Right ventricle myocardium inferior (tissue), 1 donor: ENCODE data around the gene NPAS4. TPM values are rescaled to one million over a fixed set of nuclear protein-coding genes. Genes with fewer than 3 reads are reported as not detected.
"Not testable (repeated sequence)": the region's sequence is repeated elsewhere in the genome, so short reads cannot be mapped to it uniquely, and the experiment has no call there.

Experiments used
- ATAC-seq: fragments of 200-7000 bp; cut with Tn5 transposase; one replicate; pipeline ENCODE4 v1.9.1; 2020; ENCODE audit warnings: mild to moderate bottlenecking, moderate library complexity
- DNase-seq: peaks from one replicate; pipeline ENCODE4 v3.0.0; 2021; ENCODE audit errors: missing footprints
- intact Hi-C: fragments of 100-400 bp; cut with DNase I; formaldehyde crosslinking; loops from one replicate; pipeline ENCODE4 v1.11.0; 2022
- total RNA-seq: library from RNA; stranded (reverse); fragmentation: NEBNext Ultra II Directional; extraction: Animal tissue kit (Norgen Biotek cat#: 25700); gene quantifications from one replicate; pipeline ENCODE4 v1.2.1, GENCODE V29; 2021
- donor health status: DM: no; HTN: yes; CAD: no; lungs with severe emphysema.

The NPAS4 gene
- total RNA-seq, 1 donor from 2014 or later, result not detected

DNA sequence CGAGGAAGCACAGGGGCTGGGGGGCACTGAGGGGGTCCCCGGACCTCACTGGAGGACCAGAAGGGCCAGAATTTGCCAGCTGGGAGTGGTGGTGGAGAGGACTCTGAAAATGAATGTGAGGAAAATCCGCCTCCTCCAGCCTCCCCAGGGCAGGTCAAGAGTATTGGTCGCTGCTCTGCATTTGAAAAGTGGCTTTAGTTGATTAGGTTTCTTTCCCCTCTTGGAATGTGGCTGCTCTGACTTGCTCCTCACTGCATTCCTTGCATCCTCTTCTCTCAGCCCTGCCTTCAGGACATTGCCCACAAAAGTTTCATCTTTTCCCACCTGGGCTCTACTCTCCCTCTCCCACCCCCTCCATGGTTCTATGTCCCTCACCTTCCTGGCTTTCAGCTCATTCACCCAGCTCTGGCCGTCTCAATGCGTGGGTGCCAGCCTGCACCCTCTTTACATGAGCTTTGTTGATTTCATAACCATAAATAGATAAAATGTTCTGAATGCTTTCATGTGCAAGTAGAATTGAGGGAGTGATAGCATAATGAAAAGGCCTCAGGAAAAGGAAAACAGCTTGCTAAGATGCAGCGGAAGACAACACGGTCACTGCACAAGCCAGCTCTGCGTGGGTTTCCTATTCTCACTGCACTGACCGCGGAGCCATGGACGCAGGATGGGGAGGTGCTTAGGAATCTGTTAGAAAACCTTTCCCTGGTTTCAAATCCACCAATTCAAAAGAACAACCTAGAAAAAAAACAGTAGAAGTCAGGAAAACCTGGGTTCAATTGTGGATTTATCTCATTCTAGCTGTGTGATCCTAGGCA, 6.5 kb upstream of the NPAS4 start:
- DNase-seq, result no peak
- intact Hi-C loops, result no loop called here
- no peak for ATAC-seq

DNA sequence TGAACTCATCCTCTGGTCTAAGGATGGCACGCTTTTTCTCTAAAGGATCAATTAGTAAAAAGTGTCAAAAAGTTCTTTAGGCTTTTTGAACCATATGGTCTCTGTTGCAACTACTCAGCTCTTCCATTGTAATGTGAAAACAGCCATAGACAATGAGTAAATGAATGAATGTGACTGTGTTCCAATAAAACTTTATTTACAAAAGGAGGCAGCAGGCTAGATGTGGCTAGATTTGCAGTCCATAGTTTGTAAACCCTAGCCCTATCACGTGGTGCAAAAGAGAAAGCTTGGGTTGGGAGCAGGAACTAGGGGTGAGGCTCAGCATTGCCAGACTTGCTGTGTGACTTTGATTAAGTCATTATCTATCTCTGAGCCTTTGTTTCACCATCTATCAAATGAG, 5.4 kb upstream of the NPAS4 start:
- DNase-seq (no peak), ATAC-seq (no peak)
- intact Hi-C loops, result no loop called here

GRCh38 chr11:66417000-66417399, 3.8 kb upstream of the NPAS4 start:
- DNase-seq (no peak), ATAC-seq (no peak)
- intact Hi-C loops, result no loop called here

DNA sequence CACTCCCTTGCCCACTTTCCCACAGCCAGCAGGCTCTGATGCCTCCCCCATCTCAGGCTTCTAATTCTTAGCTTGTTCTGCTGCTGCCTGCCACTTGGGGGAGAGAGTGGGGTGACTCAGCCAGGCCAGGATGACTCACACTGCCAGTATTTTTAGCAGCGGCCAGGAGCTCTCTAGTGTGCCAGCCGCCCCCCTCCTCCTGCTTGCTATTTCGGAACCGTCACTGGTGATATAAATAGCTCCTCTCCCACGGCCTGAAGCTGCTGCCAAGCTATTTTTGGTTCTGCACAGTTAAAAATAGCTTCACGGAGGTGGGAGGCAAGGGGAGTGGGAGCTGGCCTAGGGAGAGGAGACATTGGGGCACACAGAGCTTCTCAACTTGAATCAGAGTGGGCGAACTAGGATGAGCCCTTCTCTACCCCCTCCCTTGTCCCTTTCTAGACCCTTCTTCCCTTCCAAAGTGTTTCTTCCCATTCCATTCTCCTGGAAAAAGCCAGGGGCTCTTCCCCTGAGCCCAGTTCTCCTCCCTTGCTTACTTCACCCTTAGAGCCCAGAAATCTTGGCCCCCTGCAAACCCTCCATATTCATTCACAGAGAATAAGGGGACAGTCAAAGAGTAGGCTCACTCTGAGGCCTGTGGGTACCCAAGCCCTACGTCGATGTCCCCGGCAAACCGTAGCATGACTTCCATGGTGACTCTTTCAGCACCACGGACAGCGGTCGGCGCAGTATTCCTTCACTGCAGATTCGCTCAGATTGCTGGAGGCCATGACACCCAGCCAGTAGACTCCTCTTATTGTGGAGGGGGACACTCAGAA, 2.5 kb upstream of the NPAS4 start:
- ATAC-seq, result peak; percentile 91
- intact Hi-C loops, result no loop called here
- peak; percentile 76 for DNase-seq

- no peak for ATAC-seq
- intact Hi-C loops, result no loop called here
- no peak for DNase-seq
Observed at GRCh38 chr11:66418986-66419308, 1.9 kb upstream of the NPAS4 start.

DNA sequence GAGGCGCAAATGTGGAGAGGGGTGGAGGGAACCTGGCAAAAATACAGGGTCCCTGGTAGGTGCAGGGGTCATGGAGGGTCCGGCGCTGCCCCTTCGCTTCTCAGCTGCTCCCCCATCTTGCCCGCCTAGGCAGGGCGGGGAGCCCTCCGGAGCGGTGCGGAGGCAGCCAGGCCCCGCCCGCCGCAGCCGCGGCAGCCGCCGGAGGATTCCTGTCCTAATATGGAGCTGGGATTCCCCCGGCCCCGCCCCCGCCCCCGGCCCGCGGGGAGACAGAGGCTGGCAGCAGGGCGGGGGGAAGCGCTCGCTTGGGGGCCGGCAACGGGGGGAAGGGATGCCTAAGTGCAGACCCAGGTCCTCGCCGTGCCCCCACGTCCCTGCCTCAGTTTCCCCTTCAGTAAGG, 1.0 kb upstream of the NPAS4 start:
- intact Hi-C loops, result no loop called here
- DNase-seq (no peak), ATAC-seq (no peak)

- DNase-seq (peak; percentile 88), ATAC-seq (peak; percentile 92)
- intact Hi-C loops, result no loop called here
Observed at GRCh38 chr11:66421492-66422205, 814 bp downstream of the NPAS4 start.

DNA sequence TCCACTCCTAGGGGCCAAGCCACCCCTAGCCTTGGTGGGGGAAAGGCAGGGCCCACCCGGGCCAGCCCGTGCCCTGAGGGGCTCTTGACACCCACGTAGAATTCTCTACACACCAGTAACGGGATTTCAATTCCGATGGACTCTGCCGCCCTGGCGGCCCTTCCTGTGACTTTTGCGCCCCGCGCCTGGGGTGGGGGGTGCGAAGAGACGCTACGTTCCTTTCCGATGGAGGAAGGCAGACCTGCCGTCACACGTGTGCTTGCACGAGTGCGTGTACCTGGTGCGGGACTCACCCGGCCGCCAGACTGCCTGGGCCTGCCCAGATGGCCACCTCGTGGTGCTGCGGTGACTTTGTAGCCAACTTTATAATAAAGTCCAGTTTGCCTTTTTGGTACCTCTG, 5.5 kb downstream of the NPAS4 start:
- intact Hi-C loops, result no loop called here
- DNase-seq (no peak), ATAC-seq (no peak)

GRCh38 chr11:66428933-66429332, 8.1 kb downstream of the NPAS4 start:
- ATAC-seq, result no peak
- intact Hi-C loops, result no loop called here
- DNase-seq, result no peak

DNA sequence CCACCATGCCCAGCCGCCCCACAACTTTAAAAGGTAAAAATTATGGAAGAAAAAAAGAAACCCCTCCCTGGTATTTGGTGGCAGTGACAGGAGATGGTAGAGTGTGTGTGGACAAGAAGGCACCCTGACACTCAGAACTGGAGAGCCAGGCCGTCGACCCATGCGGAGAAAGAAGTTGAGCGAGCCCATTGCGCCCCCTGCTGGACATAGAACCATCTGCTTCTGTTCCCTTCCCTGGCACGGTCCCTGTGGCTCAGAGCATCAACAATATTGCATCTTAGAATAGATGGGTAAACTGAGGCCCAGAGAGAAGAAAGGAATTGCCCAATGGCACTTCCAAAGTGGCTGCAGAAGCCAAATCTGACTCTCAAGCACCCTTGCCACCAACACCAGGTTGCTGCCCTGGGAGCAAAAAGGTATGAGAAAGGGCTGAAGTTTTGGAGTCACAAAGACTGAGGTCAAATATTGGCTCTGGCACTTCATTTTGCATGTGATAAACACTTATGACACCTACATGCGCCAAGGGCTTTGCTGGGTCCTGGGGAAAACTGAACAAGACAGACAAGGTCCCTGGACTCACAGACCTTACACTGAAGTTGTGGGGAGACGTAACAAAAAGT, 9.3 kb downstream of the NPAS4 start:
- intact Hi-C loops, result loop anchor here (1.0 kb wide), 1 partner anchor 22 kb away; no protein-coding TSS in a partner anchor
- ATAC-seq (peak; percentile 75), DNase-seq (peak; percentile 89)

DNA sequence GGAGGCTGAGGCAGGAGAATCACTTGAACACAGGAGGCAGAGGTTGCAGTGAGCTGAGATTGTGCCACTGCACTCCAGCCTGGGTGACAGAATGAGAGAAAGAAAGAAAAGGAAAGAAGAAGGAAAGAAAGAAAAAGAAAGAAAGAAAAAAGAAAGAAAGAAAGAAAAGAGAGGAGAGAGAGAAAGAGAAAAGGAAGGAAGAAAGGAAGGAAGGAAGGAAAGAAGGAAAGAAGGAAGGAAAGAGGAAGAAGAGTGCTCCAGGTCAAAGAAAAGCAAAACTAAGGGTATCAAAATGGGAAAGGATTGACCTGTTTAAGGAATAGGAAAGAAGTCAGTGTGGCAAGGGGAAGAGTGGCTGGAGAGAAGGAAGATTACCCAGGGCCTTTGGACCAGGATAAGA, 10.5 kb downstream of the NPAS4 start:
- ATAC-seq, DNase-seq, intact Hi-C loops: not testable (repeated sequence)

DNA sequence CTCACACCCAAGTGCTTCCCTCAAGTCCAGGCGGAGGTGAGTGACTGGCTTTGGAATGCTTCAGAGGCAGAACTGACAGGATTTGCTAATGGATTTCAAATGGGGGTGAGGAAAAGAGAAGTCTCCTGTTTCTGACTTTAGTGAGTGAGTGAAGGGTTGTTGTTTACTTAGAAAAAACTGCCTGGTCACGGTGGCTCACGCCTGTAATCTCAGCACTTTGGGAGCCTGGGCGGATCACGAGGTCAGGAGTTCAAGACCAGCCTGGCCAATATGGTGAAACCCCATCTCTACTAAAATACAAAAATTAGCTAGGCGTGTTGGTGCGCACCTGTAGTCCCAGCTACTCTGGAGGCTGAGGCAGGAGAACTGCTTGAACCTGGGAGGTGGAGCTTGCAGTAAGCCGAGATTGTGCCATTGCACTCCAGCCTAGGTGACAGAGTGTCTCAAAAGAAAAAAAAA, 11.1 kb downstream of the NPAS4 start:
- ATAC-seq, DNase-seq, intact Hi-C loops: not testable (repeated sequence)

DNA sequence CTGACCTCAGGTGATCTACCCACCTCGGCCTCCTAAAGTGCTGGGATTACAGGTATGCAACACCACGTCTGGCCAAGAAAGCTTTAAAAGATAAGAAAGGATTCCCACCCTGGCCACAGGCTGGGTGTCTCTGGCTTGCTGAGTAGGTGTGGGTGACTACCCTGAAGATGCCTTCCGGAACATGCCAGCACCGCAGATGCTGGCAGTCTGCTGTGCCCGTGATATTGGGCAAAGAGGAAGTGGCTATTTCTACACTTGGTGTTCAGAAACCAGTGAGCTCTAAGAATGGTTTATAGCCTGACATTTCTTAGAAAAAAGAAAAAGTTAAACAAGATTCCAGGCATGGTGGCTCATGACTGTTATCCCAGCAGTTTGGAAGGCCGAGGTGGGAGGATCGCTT, 11.8 kb downstream of the NPAS4 start:
- intact Hi-C loops, result no loop called here
- ATAC-seq (no peak), DNase-seq (no peak)

DNA sequence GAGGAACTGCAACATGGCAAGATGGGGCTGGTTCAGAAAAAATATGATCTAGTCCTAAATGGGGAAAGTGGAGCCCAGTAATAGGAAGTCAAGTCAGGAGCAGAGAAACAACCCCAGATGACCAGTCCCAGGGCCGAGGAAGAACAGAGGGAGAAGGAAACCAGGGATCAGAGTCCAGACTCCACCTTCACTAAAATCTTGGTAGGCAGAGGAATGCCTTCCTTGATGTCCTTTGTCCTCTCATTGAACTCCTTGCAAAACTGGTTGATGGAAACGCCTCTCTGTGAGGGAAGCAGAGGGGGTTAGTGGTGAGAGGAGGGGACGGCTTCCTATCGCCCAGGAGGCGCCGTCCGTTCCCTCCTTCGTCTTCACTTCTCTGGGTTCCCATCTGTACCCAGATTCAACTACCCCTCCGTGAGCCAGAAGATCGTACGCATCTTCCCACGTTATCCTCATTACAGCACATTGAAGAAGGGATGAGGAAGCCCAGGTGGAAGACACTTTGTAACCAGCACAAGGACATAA, 17.2 kb downstream of the NPAS4 start:
- DNase-seq (no peak), ATAC-seq (no peak)
- intact Hi-C loops, result no loop called here

- ATAC-seq (peak; percentile 100), DNase-seq (peak; percentile 94)
- intact Hi-C loops, result no loop called here
Observed at GRCh38 chr11:66438504-66439466, 17.9 kb downstream of the NPAS4 start, which contains the start of gene MRPL11. TSS of gene MRPL11 (minus strand) at chr11:66438848. CDS start at chr11:66438754, 94 bp downstream.

GRCh38 chr11:66440101-66440939, 19.5 kb downstream of the NPAS4 start:
- intact Hi-C loops, DNase-seq, ATAC-seq: not testable (repeated sequence)

DNA sequence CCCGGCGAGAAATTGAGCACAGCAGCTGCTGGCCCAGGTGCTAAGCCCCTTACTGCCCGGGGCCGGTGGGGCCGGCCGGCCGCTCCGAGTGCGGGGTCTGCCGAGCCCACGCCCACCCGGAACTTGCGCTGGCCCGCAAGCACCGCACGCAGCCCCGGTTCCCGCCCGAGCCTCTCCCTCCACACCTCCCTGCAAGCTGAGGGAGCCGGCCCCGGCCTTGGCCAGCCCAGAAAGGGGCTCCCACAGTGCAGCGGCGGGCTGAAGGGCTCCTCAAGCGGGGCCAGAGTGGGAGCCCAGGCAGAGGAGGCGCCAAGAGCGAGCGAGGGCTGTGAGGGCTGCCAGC, 20.1 kb downstream of the NPAS4 start:
- ATAC-seq, intact Hi-C loops: not testable (repeated sequence)

More for the DNA sequence above, 20.1 kb downstream of the NPAS4 start:
- not testable (repeated sequence) for DNase-seq
